Measurements from ENCODE around the gene AK5.

Gene AK5

GRCh38 chr1:77273891-77274290 lies 7.9 kb upstream of the AK5 start:
- no peak overlapping the region for H3K27ac ChIP-seq
- no peak for TF ChIP-seq ZFX (IDR thresholded peaks at IDR 0.05; ENCODE audit: borderline replicate concordance)

GRCh38 chr1:77275194-77275593 lies 6.6 kb upstream of the AK5 start:
- no peak for TF ChIP-seq CTCF (IDR thresholded peaks at IDR 0.05)
- TF ChIP-seq ZFX (IDR thresholded peaks at IDR 0.05; ENCODE audit: borderline replicate concordance), result no peak
- H3K27ac ChIP-seq, result no peak overlapping the region

- H3K27ac ChIP-seq, result no peak overlapping the region
- TF ChIP-seq CTCF (IDR thresholded peaks at IDR 0.05), result no peak
- no peak for TF ChIP-seq ZFX (IDR thresholded peaks at IDR 0.05; ENCODE audit: borderline replicate concordance)
Measured at GRCh38 chr1:77276941-77277340, 4.9 kb upstream of the AK5 start.

GRCh38 chr1:77279929-77280328 lies 1.9 kb upstream of the AK5 start:
- no peak overlapping the region for H3K27ac ChIP-seq
- TF ChIP-seq ZFX (IDR thresholded peaks at IDR 0.05; ENCODE audit: borderline replicate concordance) (no peak), CTCF (IDR thresholded peaks at IDR 0.05) (no peak)

GRCh38 chr1:77280962-77281361 lies 857 bp upstream of the AK5 start:
- no peak overlapping the region for H3K27ac ChIP-seq
- no peak for TF ChIP-seq ZFX (IDR thresholded peaks at IDR 0.05; ENCODE audit: borderline replicate concordance)
- TF ChIP-seq CTCF (IDR thresholded peaks at IDR 0.05), result no peak

- no peak for TF ChIP-seq ZFX (IDR thresholded peaks at IDR 0.05; ENCODE audit: borderline replicate concordance)
- no peak for TF ChIP-seq CTCF (IDR thresholded peaks at IDR 0.05)
- H3K27ac ChIP-seq, result no peak overlapping the region
Measured at GRCh38 chr1:77282187-77282865, 507 bp downstream of the AK5 start.

GRCh38 chr1:77282866-77283539 lies 1.2 kb downstream of the AK5 start:
- no peak overlapping the region for H3K27ac ChIP-seq
- TF ChIP-seq ZFX (IDR thresholded peaks at IDR 0.05; ENCODE audit: borderline replicate concordance) (no peak), CTCF (IDR thresholded peaks at IDR 0.05) (no peak)

All from 22Rv1 (cell line).